Osteocyte (in vitro differentiated cells): Measurements from ENCODE around the gene SCO2. TPM values are rescaled to one million over a fixed set of nuclear protein-coding genes. Genes with fewer than 3 reads are reported as not detected.

Experiments
- DNase-seq: peaks from one replicate; pipeline ENCODE4 v3.0.0; 2021; ENCODE audit warnings: mixed read lengths; ENCODE audit not compliant: unreplicated experiment; ENCODE audit errors: extremely low spot score
- H3K27ac Mint-ChIP-seq: one replicate; pipeline ENCODE4 v1.8.0; 2021; ENCODE audit warnings: mild to moderate bottlenecking, mixed read lengths; ENCODE audit not compliant: unreplicated experiment
- H3K27me3 Mint-ChIP-seq: one replicate; pipeline ENCODE4 v1.8.0; 2021; ENCODE audit warnings: mixed read lengths; ENCODE audit not compliant: unreplicated experiment
- H3K36me3 Mint-ChIP-seq: one replicate; pipeline ENCODE4 v1.8.0; 2021; ENCODE audit warnings: mixed read lengths; ENCODE audit not compliant: unreplicated experiment
- H3K4me1 Mint-ChIP-seq: one replicate; pipeline ENCODE4 v1.8.0; 2021; ENCODE audit warnings: mixed read lengths; ENCODE audit not compliant: unreplicated experiment
- H3K4me3 Mint-ChIP-seq: one replicate; pipeline ENCODE4 v1.8.0; 2021; ENCODE audit warnings: mild to moderate bottlenecking, moderate library complexity, mixed read lengths; ENCODE audit not compliant: unreplicated experiment
- H3K9me3 Mint-ChIP-seq: one replicate; pipeline ENCODE4 v1.8.0; 2021; ENCODE audit warnings: mixed read lengths; ENCODE audit not compliant: unreplicated experiment
- CTCF ChIP-seq: fragments of 200-600 bp; sonication (generic); IDR thresholded peaks from 2 replicates; pipeline ENCODE4 v1.5.0; 2021; ENCODE audit warnings: antibody characterized with exemption, mild to moderate bottlenecking, moderate library complexity
- total RNA-seq: library from RNA; stranded (reverse); gene quantifications from 2 replicates; pipeline ENCODE4 v1.2.1, GENCODE V29; 2021

The SCO2 gene
- total RNA-seq, 1 donor from 2014 or later: not detected

DNA sequence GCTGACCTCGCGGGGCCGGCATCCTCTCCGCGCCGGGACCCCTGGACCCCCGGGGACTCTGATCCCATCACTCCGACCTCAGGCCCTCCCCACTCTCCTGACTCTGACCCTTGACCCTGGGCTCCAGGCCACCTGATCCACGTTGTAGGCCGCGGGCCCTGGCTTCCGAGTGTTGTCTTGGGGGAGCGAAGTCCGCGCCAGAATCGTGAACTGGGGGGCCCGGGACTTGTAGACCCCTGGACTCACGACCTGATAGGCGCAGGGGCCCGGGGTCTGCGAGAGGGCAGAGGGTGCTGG is 5.1 kb upstream of the SCO2 start:
- peaks cover 17% of the 10 kb centered on the region for H3K27me3 Mint-ChIP-seq
- H3K9me3 Mint-ChIP-seq: no peaks in the 10 kb centered on the region
- peak; percentile 84 for DNase-seq
- no peak for TF ChIP-seq CTCF
- no peaks in the 10 kb centered on the region for H3K36me3 Mint-ChIP-seq
- H3K27ac Mint-ChIP-seq: peak overlapping the region; percentile 62
- H3K4me1 Mint-ChIP-seq: peaks cover 17% of the 10 kb centered on the region
- H3K4me3 Mint-ChIP-seq: peak overlapping the region; percentile 71

- peaks cover 17% of the 10 kb centered on the region for H3K4me1 Mint-ChIP-seq
- H3K9me3 Mint-ChIP-seq: no peaks in the 10 kb centered on the region
- peaks cover 17% of the 10 kb centered on the region for H3K27me3 Mint-ChIP-seq
- DNase-seq: peak; percentile 86
- H3K27ac Mint-ChIP-seq: peak within 1 kb of the TSS; percentile 62
- TF ChIP-seq CTCF: no peak
- peak within 1 kb of the TSS; percentile 71 for H3K4me3 Mint-ChIP-seq
- H3K36me3 Mint-ChIP-seq: no peaks in the 10 kb centered on the region
Measured at GRCh38 chr22:50529897-50530579, 4.6 kb upstream of the SCO2 start, which contains the start of gene TYMP. Gene TYMP (minus strand): TSS chr22:50530012. CDS start chr22:50529709, 303 bp downstream.

- DNase-seq: no peak
- peak overlapping the region; percentile 56 for H3K4me3 Mint-ChIP-seq
Measured at GRCh38 chr22:50529416-50529896, 4.1 kb upstream of the SCO2 start.

GRCh38 chr22:50528682-50529415 is 3.5 kb upstream of the SCO2 start:
- Mint-ChIP-seq H3K4me1 (peaks cover 25% of the 10 kb centered on the region), H3K36me3 (peaks cover 4% of the 10 kb centered on the region), H3K27me3 (peaks cover 13% of the 10 kb centered on the region), H3K9me3 (no peaks in the 10 kb centered on the region), H3K4me3 (peak overlapping the region; percentile 45), H3K27ac (no peak overlapping the region)
- TF ChIP-seq CTCF: no peak
- peak; percentile 85 for DNase-seq

More at GRCh38 chr22:50529416-50529896, 4.1 kb upstream of the SCO2 start:
- Mint-ChIP-seq H3K27ac (no peak overlapping the region), H3K36me3 (peaks cover 3% of the 10 kb centered on the region), H3K4me1 (peaks cover 22% of the 10 kb centered on the region), H3K9me3 (no peaks in the 10 kb centered on the region), H3K27me3 (peaks cover 17% of the 10 kb centered on the region)
- TF ChIP-seq CTCF: no peak
